ENCODE measurements around the gene WFIKKN1.

Gene WFIKKN1

GRCh38 chr16:630815-631405, at the start of gene WFIKKN1:
WFIKKN1 (plus strand) TSS chr16:630985; CDS start chr16:631254, 269 bp downstream.
- DNase-seq (ENCODE audit: low read depth), result no peak

- DNase-seq (ENCODE audit: low read depth), result no peak
Measured at GRCh38 chr16:582218-582613, 48.6 kb upstream of the WFIKKN1 start.

- DNase-seq (ENCODE audit: low read depth), result no peak
Measured at GRCh38 chr16:582614-583331, 48.0 kb upstream of the WFIKKN1 start.

GRCh38 chr16:583470-583814, 47.3 kb upstream of the WFIKKN1 start:
- no peak for DNase-seq (ENCODE audit: low read depth)

- no peak for DNase-seq (ENCODE audit: low read depth)
Measured at GRCh38 chr16:583815-584591, 46.8 kb upstream of the WFIKKN1 start.

GRCh38 chr16:585351-585750, 45.4 kb upstream of the WFIKKN1 start:
- no peak for DNase-seq (ENCODE audit: low read depth)

- no peak for DNase-seq (ENCODE audit: low read depth)
Measured at GRCh38 chr16:586047-586644, 44.6 kb upstream of the WFIKKN1 start.

- no peak for DNase-seq (ENCODE audit: low read depth)
Measured at GRCh38 chr16:586645-587590, 43.9 kb upstream of the WFIKKN1 start.

GRCh38 chr16:588639-588888, 42.2 kb upstream of the WFIKKN1 start:
- DNase-seq (ENCODE audit: low read depth), result peak; percentile 32

- peak; percentile 90 for DNase-seq (ENCODE audit: low read depth)
Measured at GRCh38 chr16:588889-589657, 41.7 kb upstream of the WFIKKN1 start.

GRCh38 chr16:589658-590187, 41.1 kb upstream of the WFIKKN1 start, which contains the start of gene RAB40C:
RAB40C (plus strand) TSS chr16:590066; CDS start chr16:590292, 226 bp downstream.
- DNase-seq (ENCODE audit: low read depth), result peak; percentile 98

- no peak for DNase-seq (ENCODE audit: low read depth)
Measured at GRCh38 chr16:590188-590814, 40.5 kb upstream of the WFIKKN1 start.

GRCh38 chr16:590815-591200, 40.0 kb upstream of the WFIKKN1 start:
- no peak for DNase-seq (ENCODE audit: low read depth)

- no peak for DNase-seq (ENCODE audit: low read depth)
Measured at GRCh38 chr16:591231-591630, 39.6 kb upstream of the WFIKKN1 start.

GRCh38 chr16:591892-592517, 38.8 kb upstream of the WFIKKN1 start:
- DNase-seq (ENCODE audit: low read depth), result no peak

GRCh38 chr16:592518-593306, 38.1 kb upstream of the WFIKKN1 start:
- no peak for DNase-seq (ENCODE audit: low read depth)

- DNase-seq (ENCODE audit: low read depth), result no peak
Measured at GRCh38 chr16:593406-593805, 37.4 kb upstream of the WFIKKN1 start.

- no peak for DNase-seq (ENCODE audit: low read depth)
Measured at GRCh38 chr16:593807-594206, 37.0 kb upstream of the WFIKKN1 start.

GRCh38 chr16:595094-595528, 35.7 kb upstream of the WFIKKN1 start:
- no peak for DNase-seq (ENCODE audit: low read depth)

All from fibroblast of the conjunctiva (primary cell).